CD4-positive, alpha-beta T cell treated with Interleukin-1 beta for 1 hour (primary cell): ENCODE measurements around the gene STK39.

Experiments
- DNase-seq, 2 donors: peaks; one replicate each; pipeline ENCODE4 v3.0.0-alpha.2; 2020 to 2022

STK39 gene

GRCh38 chr2:167944825-167945659, 302.4 kb downstream of the STK39 start:
- DNase-seq = no peak

- DNase-seq = no peak
Measured at GRCh38 chr2:167943897-167944296, 303.5 kb downstream of the STK39 start.

- no peak for DNase-seq
Measured at GRCh38 chr2:167943368-167943767, 304.0 kb downstream of the STK39 start.

- no peak for DNase-seq
Measured at GRCh38 chr2:167942366-167943081, 304.9 kb downstream of the STK39 start.

- DNase-seq = no peak
Measured at GRCh38 chr2:167941604-167942003, 305.8 kb downstream of the STK39 start.

GRCh38 chr2:167940734-167941507, 306.5 kb downstream of the STK39 start:
- no peak for DNase-seq

GRCh38 chr2:167940346-167940725, 307.1 kb downstream of the STK39 start:
- no peak for DNase-seq

GRCh38 chr2:167939514-167940345, 307.7 kb downstream of the STK39 start:
- DNase-seq = no peak

GRCh38 chr2:167937403-167937802, 310.0 kb downstream of the STK39 start:
- no peak for DNase-seq

- DNase-seq = no peak
Measured at GRCh38 chr2:167935803-167936110, 311.6 kb downstream of the STK39 start.

- DNase-seq = no peak
Measured at GRCh38 chr2:167933097-167933814, 314.1 kb downstream of the STK39 start.

GRCh38 chr2:167932123-167932693, 315.2 kb downstream of the STK39 start:
- no peak for DNase-seq

- DNase-seq = no peak
Measured at GRCh38 chr2:167929484-167929883, 317.9 kb downstream of the STK39 start.

GRCh38 chr2:167928434-167928833, 319.0 kb downstream of the STK39 start:
- DNase-seq = no peak

- DNase-seq = no peak
Measured at GRCh38 chr2:167925758-167926157, 321.6 kb downstream of the STK39 start.

GRCh38 chr2:167924556-167924955, 322.8 kb downstream of the STK39 start:
- DNase-seq = no peak

GRCh38 chr2:167916756-167917155, 330.6 kb downstream of the STK39 start:
- no peak for DNase-seq

- no peak for DNase-seq
Measured at GRCh38 chr2:167914969-167915368, 332.4 kb downstream of the STK39 start.

- DNase-seq = no peak
Measured at GRCh38 chr2:167908786-167909185, 338.6 kb downstream of the STK39 start.

GRCh38 chr2:167905668-167906067, 341.7 kb downstream of the STK39 start:
- no peak for DNase-seq
